Mesendoderm (in vitro differentiated cells): ENCODE measurements around the gene TEAD1.

ENCODE experiments used
- DNase-seq: peaks from one replicate; pipeline ENCODE4 v3.0.0; 2013
- H2AK5ac ChIP-seq: 2 replicates; pipeline ENCODE4 v1.6.1; 2013; ENCODE audit warnings: low read length, inconsistent platforms
- H2BK120ac ChIP-seq: 2 replicates; pipeline ENCODE4 v1.6.1; 2013; ENCODE audit warnings: low read depth, mild to moderate bottlenecking, low read length, moderate library complexity, mixed read lengths
- H2BK15ac ChIP-seq: replicated peaks from 2 replicates; pipeline ENCODE4 v1.6.1; 2013; ENCODE audit warnings: low read depth, mild to moderate bottlenecking, moderate library complexity
- H2BK5ac ChIP-seq: 2 replicates; pipeline ENCODE4 v1.6.1; 2013; ENCODE audit warnings: low read length, inconsistent platforms
- H3K18ac ChIP-seq: 2 replicates; pipeline ENCODE4 v1.6.1; 2013; ENCODE audit warnings: mild to moderate bottlenecking, low read length, mixed read lengths
- H3K23ac ChIP-seq: one replicate; pipeline ENCODE4 v1.6.1; 2013; ENCODE audit warnings: low read length
- H3K27ac ChIP-seq: 2 replicates; pipeline ENCODE4 v1.5.1; 2013; ENCODE audit warnings: low read depth, mild to moderate bottlenecking, inconsistent platforms, low read length, moderate library complexity
- H3K27me3 ChIP-seq: 2 replicates; pipeline ENCODE4 v1.6.1; 2013; ENCODE audit warnings: low read length, control low read depth, mild to moderate bottlenecking, inconsistent platforms; ENCODE audit not compliant: insufficient read depth, poor library complexity
- H3K36me3 ChIP-seq: 2 replicates; pipeline ENCODE4 v1.6.1; 2013; ENCODE audit warnings: low read length, inconsistent platforms; ENCODE audit not compliant: control insufficient read depth, insufficient read depth
- H3K4ac ChIP-seq: one replicate; pipeline ENCODE4 v1.6.1; 2013; ENCODE audit warnings: low read depth, mild to moderate bottlenecking, low read length, moderate library complexity
- H3K4me1 ChIP-seq: 2 replicates; pipeline ENCODE4 v1.6.1; 2013; ENCODE audit warnings: low read depth, low read length, inconsistent platforms; ENCODE audit not compliant: control insufficient read depth
- H3K4me2 ChIP-seq: 2 replicates; pipeline ENCODE4 v1.6.1; 2013; ENCODE audit warnings: low read length
- H3K4me3 ChIP-seq: 2 replicates; pipeline ENCODE4 v1.5.1; 2013; ENCODE audit warnings: mild to moderate bottlenecking, low read length
- H3K56ac ChIP-seq: one replicate; pipeline ENCODE4 v1.6.1; 2013; ENCODE audit warnings: low read length
- H3K79me1 ChIP-seq: 2 replicates; pipeline ENCODE4 v1.6.1; 2013; ENCODE audit warnings: low read length, inconsistent platforms
- H3K79me2 ChIP-seq: 2 replicates; pipeline ENCODE4 v1.6.1; 2013; ENCODE audit warnings: mild to moderate bottlenecking, low read length; ENCODE audit not compliant: control insufficient read depth, insufficient read depth
- H3K9ac ChIP-seq: 2 replicates; pipeline ENCODE4 v1.6.1; 2013; ENCODE audit warnings: low read length, inconsistent platforms
- H4K5ac ChIP-seq: one replicate; pipeline ENCODE4 v1.6.1; 2013; ENCODE audit warnings: low read length
- H4K8ac ChIP-seq: one replicate; pipeline ENCODE4 v1.6.1; 2013; ENCODE audit warnings: low read depth, mild to moderate bottlenecking, control low read depth, low read length, moderate library complexity
- WGBS: extraction: QIAGEN DNeasy Blood & Tissue Kit; methylation state at CpG from one replicate; pipeline ENCODE4 v1.1.7; 2013; ENCODE audit warnings: low lambda C conversion rate, missing lambda C conversion rate; ENCODE audit not compliant: insufficient coverage; ENCODE audit errors: extremely low coverage; 5-methylcytosine and 5-hydroxymethylcytosine counted together

Gene TEAD1

GRCh38 chr11:12893787-12894672, 219.8 kb downstream of the TEAD1 start:
- H2BK120ac ChIP-seq = no peak overlapping the region
- no peaks in the 10 kb centered on the region for H3K36me3 ChIP-seq
- no peak overlapping the region for H3K27ac ChIP-seq
- no peaks in the 10 kb centered on the region for H3K27me3 ChIP-seq
- no peak overlapping the region for H3K18ac ChIP-seq
- H2BK5ac ChIP-seq = no peak overlapping the region
- no peak overlapping the region for H2BK15ac ChIP-seq
- no peak overlapping the region for H3K4me3 ChIP-seq
- H3K79me2 ChIP-seq = peaks cover 2% of the 10 kb centered on the region
- no peak overlapping the region for H2AK5ac ChIP-seq
- H3K4me2 ChIP-seq = no peak overlapping the region
- H3K79me1 ChIP-seq = peaks cover 7% of the 10 kb centered on the region
- no peak overlapping the region for H4K8ac ChIP-seq
- H3K23ac ChIP-seq = no peak overlapping the region
- peak; percentile 74 for DNase-seq
- H3K4me1 ChIP-seq = no peaks in the 10 kb centered on the region
- no peak overlapping the region for H3K4ac ChIP-seq
- no peak overlapping the region for H3K9ac ChIP-seq
- H3K56ac ChIP-seq = no peak overlapping the region
- no CpG with 5 or more reads among the region's 12 CpGs for WGBS
- H4K5ac ChIP-seq = no peak overlapping the region

GRCh38 chr11:12897390-12897789, 223.2 kb downstream of the TEAD1 start:
- Histone ChIP-seq H2BK120ac (no peak overlapping the region), H4K8ac (no peak overlapping the region), H3K4me2 (no peak overlapping the region), H3K18ac (no peak overlapping the region), H3K27me3 (no peaks in the 10 kb centered on the region), H4K5ac (no peak overlapping the region), H3K56ac (no peak overlapping the region), H3K4me1 (no peaks in the 10 kb centered on the region), H2BK5ac (no peak overlapping the region), H3K4ac (no peak overlapping the region), H3K79me1 (peaks cover 4% of the 10 kb centered on the region), H2BK15ac (no peak overlapping the region), H3K79me2 (no peaks in the 10 kb centered on the region), H3K23ac (no peak overlapping the region), H3K4me3 (no peak overlapping the region), H2AK5ac (no peak overlapping the region), H3K9ac (no peak overlapping the region), H3K27ac (no peak overlapping the region), H3K36me3 (peaks cover 3% of the 10 kb centered on the region)
- no peak for DNase-seq

GRCh38 chr11:12897867-12898266, 223.6 kb downstream of the TEAD1 start:
- Histone ChIP-seq H2BK5ac (no peak overlapping the region), H2AK5ac (no peak overlapping the region), H2BK120ac (no peak overlapping the region), H3K4me2 (no peak overlapping the region), H3K79me2 (no peaks in the 10 kb centered on the region), H3K27me3 (no peaks in the 10 kb centered on the region), H4K8ac (no peak overlapping the region), H3K27ac (no peak overlapping the region), H3K18ac (no peak overlapping the region), H3K23ac (no peak overlapping the region), H3K36me3 (peaks cover 3% of the 10 kb centered on the region), H3K4me1 (no peaks in the 10 kb centered on the region), H3K56ac (no peak overlapping the region), H3K9ac (no peak overlapping the region), H2BK15ac (no peak overlapping the region), H4K5ac (no peak overlapping the region), H3K4me3 (no peak overlapping the region), H3K4ac (no peak overlapping the region), H3K79me1 (peaks cover 4% of the 10 kb centered on the region)
- no peak for DNase-seq
- no CpG with 5 or more reads among the region's 3 CpGs for WGBS

DNA sequence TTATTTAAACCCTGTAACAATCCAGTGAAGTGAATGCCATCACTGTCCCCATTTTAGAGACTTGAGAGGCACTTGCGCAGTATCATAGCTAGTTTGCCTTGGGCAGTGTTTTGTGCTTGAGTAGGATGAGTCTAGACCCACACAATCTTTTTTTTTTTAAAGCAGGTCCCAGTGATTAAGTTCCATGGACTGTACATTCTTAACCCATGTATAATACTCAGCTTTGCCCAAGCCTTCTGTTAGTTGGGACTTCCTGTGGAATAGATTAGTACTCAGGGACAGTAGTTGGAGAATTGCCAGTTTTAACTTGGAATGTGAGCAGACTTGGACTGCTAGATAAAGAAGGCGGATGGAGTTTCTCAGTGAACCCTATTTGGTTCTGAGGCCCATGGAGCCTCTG, 226.3 kb downstream of the TEAD1 start:
- no peak overlapping the region for H3K56ac ChIP-seq
- H3K27ac ChIP-seq = no peak overlapping the region
- H2BK5ac ChIP-seq = no peak overlapping the region
- H4K5ac ChIP-seq = no peak overlapping the region
- peaks cover 3% of the 10 kb centered on the region for H3K79me1 ChIP-seq
- no peak overlapping the region for H2BK120ac ChIP-seq
- H3K36me3 ChIP-seq = peaks cover 6% of the 10 kb centered on the region
- no CpG with 5 or more reads among the region's 2 CpGs for WGBS
- H3K18ac ChIP-seq = no peak overlapping the region
- no peak overlapping the region for H3K4me3 ChIP-seq
- no peak overlapping the region for H4K8ac ChIP-seq
- H2BK15ac ChIP-seq = no peak overlapping the region
- no peak overlapping the region for H3K4me2 ChIP-seq
- H3K4me1 ChIP-seq = no peaks in the 10 kb centered on the region
- no peak overlapping the region for H3K9ac ChIP-seq
- H3K27me3 ChIP-seq = no peaks in the 10 kb centered on the region
- no peak for DNase-seq
- H3K79me2 ChIP-seq = no peaks in the 10 kb centered on the region
- no peak overlapping the region for H2AK5ac ChIP-seq
- H3K4ac ChIP-seq = no peak overlapping the region
- no peak overlapping the region for H3K23ac ChIP-seq

DNA sequence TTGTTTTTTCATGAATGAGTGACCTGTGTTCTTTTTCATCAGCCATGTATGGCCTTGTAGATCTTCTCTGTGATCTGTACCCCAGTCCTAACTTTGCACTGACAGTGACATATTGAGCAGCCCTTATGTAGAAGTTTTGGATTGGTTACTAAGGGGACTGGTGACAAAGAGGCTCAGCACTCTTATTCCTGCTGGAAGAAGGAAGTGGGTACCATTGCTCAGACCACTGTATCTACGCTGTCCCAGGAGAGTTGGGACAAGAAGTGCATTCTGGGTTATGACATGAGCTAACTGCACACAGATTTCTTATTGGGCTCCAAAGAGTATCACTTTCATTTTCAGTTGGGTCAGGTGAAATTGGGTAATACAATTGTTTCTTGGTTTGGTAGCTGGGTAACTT, 227.1 kb downstream of the TEAD1 start:
- no peak for DNase-seq
- Histone ChIP-seq H3K27me3 (no peaks in the 10 kb centered on the region), H2AK5ac (no peak overlapping the region), H3K4me3 (no peak overlapping the region), H4K8ac (no peak overlapping the region), H3K4me1 (no peaks in the 10 kb centered on the region), H2BK5ac (no peak overlapping the region), H3K9ac (no peak overlapping the region), H2BK120ac (no peak overlapping the region), H4K5ac (no peak overlapping the region), H3K36me3 (peaks cover 6% of the 10 kb centered on the region), H3K4ac (no peak overlapping the region), H3K56ac (no peak overlapping the region), H3K18ac (no peak overlapping the region), H3K27ac (no peak overlapping the region), H2BK15ac (no peak overlapping the region), H3K23ac (no peak overlapping the region), H3K4me2 (no peak overlapping the region), H3K79me2 (peaks cover 1% of the 10 kb centered on the region), H3K79me1 (peaks cover 4% of the 10 kb centered on the region)
- no CpG with 5 or more reads among the region's 1 CpG for WGBS
